Transverse colon (tissue), 4 donors: Measurements from ENCODE around the gene KATNB1.

Experiments
- EP300 ChIP-seq: sonication (generic); formaldehyde crosslinking; IDR thresholded peaks from one replicate; pipeline ENCODE4 v1.6.1; 2017; ENCODE audit warnings: antibody characterized with exemption, low read depth
- POLR2A ChIP-seq: fragments of 450-650 bp; IDR thresholded peaks from one replicate; pipeline ENCODE4 v1.6.1; 2016; ENCODE audit warnings: antibody characterized with exemption, mild to moderate bottlenecking, moderate library complexity
- POLR2AphosphoS5 ChIP-seq, 3 donors: sonication (generic); formaldehyde crosslinking; IDR thresholded peaks; one replicate each; pipeline ENCODE4 v1.6.1; 2016; ENCODE audit warnings: antibody characterized with exemption in 3 of 3
- TF ChIP-seq, protein P1 (sequence below), 5 experiments: fragments of 200-600 bp in 3 of 5; fragments of 450-650 bp in 2 of 5; sonication (generic) in 3 of 5; IDR thresholded peaks; 1 replicate in 2 of 5; 2 replicates in 3 of 5; pipeline ENCODE4 v1.5.1; 2016 to 2017; ENCODE audit warnings: antibody characterized with exemption in 5 of 5, inconsistent platforms in 3 of 5, mild to moderate bottlenecking in 2 of 5, moderate library complexity in 1 of 5

- TF ChIP-seq, protein P1, sequence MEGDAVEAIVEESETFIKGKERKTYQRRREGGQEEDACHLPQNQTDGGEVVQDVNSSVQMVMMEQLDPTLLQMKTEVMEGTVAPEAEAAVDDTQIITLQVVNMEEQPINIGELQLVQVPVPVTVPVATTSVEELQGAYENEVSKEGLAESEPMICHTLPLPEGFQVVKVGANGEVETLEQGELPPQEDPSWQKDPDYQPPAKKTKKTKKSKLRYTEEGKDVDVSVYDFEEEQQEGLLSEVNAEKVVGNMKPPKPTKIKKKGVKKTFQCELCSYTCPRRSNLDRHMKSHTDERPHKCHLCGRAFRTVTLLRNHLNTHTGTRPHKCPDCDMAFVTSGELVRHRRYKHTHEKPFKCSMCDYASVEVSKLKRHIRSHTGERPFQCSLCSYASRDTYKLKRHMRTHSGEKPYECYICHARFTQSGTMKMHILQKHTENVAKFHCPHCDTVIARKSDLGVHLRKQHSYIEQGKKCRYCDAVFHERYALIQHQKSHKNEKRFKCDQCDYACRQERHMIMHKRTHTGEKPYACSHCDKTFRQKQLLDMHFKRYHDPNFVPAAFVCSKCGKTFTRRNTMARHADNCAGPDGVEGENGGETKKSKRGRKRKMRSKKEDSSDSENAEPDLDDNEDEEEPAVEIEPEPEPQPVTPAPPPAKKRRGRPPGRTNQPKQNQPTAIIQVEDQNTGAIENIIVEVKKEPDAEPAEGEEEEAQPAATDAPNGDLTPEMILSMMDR (IDR thresholded peaks at IDR 0.05) = no peak
- TF ChIP-seq POLR2A = no peak
- TF ChIP-seq EP300 = no peak
- TF ChIP-seq POLR2AphosphoS5 (IDR thresholded peaks at IDR 0.05) = no peak
Measured at GRCh38 chr16:57769541-57770145, 34.1 kb downstream of the KATNB1 start.
